GM10266 (cell line): ENCODE measurements around the gene AURKA.

Experiments
- DNase-seq: peaks from one replicate; pipeline ENCODE4 v3.0.0; 2012; ENCODE audit errors: extremely low spot score
- TF ChIP-seq, protein P1 (sequence below): IDR thresholded peaks from 2 replicates; pipeline ENCODE4 v1.5.1; 2012; ENCODE audit warnings: mild to moderate bottlenecking, low read depth; ENCODE audit not compliant: control insufficient read depth, insufficient read depth; ENCODE audit errors: missing control alignments

Gene AURKA

DNA sequence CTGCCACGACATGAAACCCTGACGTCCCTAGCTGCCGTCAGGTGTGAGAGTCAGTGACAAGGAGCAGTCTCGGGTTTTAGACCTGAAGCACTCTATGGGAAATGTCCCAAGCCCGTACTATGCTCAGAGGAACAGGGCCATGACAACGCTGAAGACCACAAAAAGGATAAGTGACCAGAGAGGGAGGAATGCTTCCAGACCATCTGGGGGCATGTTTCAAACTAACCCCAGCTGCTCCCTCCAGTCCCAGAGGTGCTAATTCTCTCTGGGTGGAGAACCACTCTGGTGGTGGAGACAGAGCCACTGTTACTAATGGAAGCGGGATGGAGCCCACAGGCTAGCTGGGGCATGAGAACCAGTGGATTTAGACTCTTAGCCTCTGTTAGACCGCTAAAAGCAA lies 8.7 kb downstream of the AURKA start:
- DNase-seq, result no peak
- TF ChIP-seq, protein P1, sequence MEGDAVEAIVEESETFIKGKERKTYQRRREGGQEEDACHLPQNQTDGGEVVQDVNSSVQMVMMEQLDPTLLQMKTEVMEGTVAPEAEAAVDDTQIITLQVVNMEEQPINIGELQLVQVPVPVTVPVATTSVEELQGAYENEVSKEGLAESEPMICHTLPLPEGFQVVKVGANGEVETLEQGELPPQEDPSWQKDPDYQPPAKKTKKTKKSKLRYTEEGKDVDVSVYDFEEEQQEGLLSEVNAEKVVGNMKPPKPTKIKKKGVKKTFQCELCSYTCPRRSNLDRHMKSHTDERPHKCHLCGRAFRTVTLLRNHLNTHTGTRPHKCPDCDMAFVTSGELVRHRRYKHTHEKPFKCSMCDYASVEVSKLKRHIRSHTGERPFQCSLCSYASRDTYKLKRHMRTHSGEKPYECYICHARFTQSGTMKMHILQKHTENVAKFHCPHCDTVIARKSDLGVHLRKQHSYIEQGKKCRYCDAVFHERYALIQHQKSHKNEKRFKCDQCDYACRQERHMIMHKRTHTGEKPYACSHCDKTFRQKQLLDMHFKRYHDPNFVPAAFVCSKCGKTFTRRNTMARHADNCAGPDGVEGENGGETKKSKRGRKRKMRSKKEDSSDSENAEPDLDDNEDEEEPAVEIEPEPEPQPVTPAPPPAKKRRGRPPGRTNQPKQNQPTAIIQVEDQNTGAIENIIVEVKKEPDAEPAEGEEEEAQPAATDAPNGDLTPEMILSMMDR, result no peak

DNA sequence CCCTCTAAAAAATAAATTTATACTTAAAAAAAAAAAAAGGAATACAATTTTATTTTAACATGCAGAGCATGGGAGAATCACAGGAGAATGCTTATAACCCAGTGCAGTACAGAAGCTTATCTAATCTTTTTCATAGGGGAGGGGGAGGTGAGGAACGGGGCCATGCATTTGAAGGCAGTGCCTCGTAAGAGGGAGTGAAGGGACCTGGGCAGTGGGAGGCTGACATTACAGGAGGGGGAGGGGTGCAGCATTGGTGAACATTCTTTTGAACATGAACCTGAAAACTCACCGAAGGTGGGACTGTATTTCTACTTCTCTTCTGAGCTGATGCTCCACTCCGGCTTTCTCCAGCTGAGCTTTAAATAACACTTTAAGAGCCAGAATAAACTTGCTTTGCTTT lies 9.3 kb downstream of the AURKA start:
- TF ChIP-seq, protein P1, result no peak
- no peak for DNase-seq

DNA sequence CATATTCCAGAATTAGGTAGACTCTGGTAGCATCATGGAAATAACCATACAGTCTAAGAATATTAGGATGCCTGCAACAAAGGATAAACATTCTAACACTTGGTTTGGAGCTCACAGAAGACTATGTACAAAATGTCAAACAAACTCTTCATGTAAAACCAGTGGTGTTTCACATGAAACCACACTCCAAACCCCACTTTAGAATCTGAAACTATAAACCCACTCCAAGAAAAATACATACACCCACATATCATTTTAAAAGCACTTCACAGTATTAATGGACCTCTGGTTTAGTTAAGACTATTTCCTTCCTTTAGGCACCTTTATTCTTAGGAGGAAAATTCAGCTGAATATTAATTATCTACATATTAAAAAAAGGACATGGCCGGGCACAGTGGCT lies 10.5 kb downstream of the AURKA start:
- TF ChIP-seq, protein P1, result no peak
- DNase-seq, result no peak

DNA sequence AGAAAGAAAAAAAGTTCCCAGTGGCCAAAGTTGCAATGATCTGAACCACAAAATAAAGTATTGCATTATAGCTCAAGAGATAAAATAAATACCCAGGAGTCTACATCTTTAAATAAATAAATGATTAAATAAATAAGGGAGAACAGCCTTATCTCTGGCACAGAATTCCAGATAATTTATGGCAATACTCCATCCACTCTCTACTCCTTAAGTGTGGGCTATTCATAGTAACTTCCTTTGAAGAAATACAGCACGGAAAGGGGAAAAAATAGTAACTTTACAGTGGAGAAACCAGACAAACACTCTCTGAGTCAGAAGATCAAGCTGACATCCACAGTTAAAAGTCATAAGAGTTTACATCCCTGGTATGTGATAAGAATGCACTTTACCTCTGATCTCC lies 11.6 kb downstream of the AURKA start:
- TF ChIP-seq, protein P1, result no peak
- no peak for DNase-seq

DNA sequence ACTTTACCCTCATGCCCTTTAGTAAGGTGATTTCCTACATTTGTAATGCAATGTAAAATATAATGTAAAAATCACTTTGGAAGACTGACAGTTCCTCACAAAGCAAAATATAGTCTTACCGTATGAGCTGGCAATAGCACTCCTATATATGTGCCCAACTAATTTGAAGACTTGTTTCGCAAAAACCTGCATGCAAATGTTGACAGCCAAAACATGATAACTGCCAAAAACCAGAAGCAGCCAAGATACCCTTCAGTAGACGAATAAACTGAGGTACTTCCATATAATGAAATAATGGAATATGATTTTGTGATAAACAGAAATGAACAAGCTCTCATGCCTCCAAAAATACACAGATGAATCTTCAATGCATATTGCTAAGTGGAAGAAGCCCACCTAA lies 13.6 kb downstream of the AURKA start:
- TF ChIP-seq, protein P1, result no peak

DNA sequence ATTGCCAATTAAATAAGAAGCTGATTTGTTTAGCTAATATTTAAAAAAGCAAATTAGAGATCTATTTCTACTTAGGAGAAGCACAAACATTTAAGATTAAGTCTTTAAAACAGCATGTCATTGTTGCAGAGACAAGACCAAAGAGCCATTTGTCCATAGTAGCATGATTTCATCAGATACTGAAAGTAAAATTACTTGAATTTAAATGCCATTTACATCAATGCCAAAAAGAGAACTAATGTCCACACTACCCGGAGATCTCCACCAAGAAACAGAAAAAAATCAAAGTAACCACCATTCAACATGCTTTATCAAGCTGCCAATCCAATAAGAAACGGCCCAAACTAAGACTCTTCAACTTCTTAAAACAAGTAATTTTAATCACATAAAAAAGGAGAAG lies 15.7 kb downstream of the AURKA start:
- TF ChIP-seq, protein P1, result no peak
- DNase-seq, result no peak

More for the DNA sequence above, 13.6 kb downstream of the AURKA start:
- no peak for DNase-seq

DNA sequence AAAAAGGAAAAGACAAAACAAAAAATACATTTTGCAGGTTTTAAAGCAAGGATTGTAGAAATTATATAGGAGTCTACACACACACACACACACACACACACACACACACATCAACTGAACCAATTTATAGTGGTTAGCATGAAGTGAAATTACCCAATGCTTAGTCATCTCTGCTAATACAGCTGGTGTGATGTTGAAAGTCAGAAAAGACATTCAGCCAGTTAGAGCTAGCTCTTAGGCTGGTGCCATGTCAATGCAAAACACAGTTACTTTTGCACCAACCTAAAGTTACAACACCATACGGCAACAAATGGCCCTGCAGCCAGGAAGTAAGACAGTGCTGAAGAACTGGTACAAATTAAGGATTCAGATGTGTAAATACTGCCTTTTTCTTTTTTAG lies 18.1 kb downstream of the AURKA start:
- no peak for DNase-seq
- TF ChIP-seq, protein P1, result no peak

DNA sequence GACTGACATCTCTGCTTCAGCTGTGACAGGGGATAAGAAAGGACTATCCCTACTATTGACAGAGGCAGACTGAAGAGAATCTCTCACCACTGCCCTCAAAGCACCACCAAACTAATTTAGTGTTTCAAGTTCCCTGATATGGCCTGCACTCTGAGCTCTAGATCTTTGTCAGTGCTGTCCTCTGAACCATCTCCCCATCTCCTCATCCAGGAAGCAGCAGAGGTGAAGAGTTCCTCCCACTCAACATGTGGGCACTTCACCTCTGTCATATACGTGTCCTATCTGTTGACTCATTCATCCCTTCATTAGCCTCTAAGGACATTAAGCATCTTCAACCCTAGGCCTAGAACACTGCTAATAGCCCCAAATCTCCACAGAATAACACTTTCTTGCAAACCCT lies 19.2 kb downstream of the AURKA start:
- TF ChIP-seq, protein P1, result no peak
- no peak for DNase-seq
